SIG-M5 treated with dmso at 0.1 percent for 504 hours (cell line): ENCODE results near the gene ETDB.
"Not testable (repeated sequence)": the region's sequence is repeated elsewhere in the genome, so short reads cannot be mapped to it uniquely, and the experiment has no call there.

Experiments used
- DNase-seq: peaks from one replicate; lab custom pipeline; 2025; ENCODE audit not compliant: unreplicated experiment; lab: John Stamatoyannopoulos, UW

The ETDB gene

GRCh38 chrX:135120056-135120576 is at the start of gene ETDB:
TSS of gene ETDB (minus strand) at chrX:135120526. CDS start at chrX:135119261, 1,265 bp downstream.
- DNase-seq = not testable (repeated sequence)

- not testable (repeated sequence) for DNase-seq
These were observed 49.2 kb upstream of the ETDB start for GRCh38 chrX:135169534-135169933.

GRCh38 chrX:135168486-135168885 is 48.2 kb upstream of the ETDB start:
- DNase-seq = peak; percentile 6

- DNase-seq = not testable (repeated sequence)
These were observed 34.4 kb upstream of the ETDB start for GRCh38 chrX:135154688-135155087.

DNA sequence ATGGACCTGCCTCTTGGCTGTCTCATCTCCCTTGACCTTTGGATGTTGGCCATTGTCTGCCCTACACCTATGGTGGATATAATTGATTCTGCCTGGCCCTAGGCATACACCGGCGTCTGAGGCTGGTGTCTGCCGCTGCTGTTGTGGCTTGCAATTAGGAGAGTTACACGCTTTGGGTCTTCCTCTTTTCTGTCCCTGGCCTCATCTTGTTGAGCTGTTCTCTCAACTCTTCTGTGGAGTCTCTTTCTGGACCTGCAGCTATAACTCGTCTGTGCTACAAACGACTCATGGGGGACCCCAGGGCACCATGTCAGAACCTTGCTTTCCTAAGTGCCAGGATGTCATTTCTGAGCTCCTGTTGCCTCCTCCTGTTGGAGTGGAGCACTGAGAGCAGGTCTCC is 5.8 kb upstream of the ETDB start:
- not testable (repeated sequence) for DNase-seq

DNA sequence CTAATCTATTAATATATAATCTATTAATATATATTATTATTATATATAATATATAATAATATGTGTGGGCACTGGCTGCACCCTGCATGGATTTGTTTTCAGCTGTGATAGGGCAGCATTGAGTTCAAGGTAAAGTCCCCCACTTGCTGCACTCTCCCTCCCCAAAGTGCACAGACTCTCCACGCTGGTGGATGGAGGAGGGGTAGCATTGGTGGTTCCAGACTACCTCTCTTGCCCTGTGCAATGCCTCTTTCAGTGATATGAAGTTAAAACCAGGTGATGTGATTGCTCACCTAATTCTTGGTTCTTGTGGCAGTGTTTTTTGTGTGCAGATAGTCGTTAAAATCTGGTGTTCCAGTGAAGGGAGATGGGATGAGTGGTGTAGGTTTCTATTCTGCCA is 4.3 kb downstream of the ETDB start:
- DNase-seq = not testable (repeated sequence)

- DNase-seq = no peak
These were observed 5.9 kb downstream of the ETDB start for GRCh38 chrX:135114392-135114791.

DNA sequence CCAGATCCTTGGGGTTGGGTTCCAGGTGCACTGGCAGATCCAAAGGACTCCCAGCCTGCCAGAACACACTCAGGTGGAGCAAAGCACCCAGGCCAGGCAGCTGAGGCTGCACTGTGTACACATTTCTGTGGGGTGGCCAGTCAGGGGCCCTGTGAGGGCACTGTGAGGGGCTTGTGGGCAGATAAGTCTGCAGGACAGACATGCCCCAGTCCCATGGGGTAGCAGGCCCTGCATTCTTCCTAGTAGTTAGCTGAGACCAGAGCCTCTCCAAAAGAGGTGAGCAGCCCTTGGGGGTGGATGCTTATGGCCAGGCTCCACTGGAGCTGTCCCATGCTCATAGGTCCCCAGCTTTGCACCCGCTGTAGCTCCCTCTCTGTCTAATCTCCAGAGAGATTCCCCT is 7.6 kb downstream of the ETDB start:
- DNase-seq = no peak

DNA sequence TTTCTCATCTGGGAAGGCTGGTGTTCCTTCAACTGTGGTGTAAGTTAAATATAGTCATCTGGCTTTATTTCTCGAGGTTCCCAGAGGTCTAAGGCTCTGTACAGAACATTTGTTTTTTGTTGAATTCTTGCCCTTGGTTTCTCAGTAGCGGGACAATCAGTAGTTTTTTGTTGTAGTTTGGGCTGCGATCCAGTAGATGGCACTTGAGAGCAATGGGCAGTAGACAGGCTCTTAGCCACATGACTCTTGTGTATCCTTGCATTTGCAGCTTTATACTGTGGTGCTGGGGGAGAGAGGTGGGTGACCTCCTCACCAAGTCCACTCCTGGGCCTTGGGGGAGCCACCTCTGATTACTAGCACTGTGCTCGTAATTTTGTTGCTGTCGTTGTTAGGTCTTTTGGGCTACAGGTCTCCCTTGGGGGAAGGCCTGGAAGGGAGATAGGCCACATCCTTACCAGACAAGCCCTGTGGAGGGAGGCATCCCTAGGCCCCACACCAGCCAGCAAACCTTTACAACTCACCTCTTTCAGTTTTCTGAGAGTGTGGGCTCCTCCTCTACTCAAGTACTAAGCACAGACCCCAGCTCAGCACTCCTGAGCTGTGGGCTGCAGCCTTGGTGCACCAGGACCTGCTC is 8.1 kb downstream of the ETDB start:
- peak; percentile 16 for DNase-seq

- no peak for DNase-seq
These were observed 10.8 kb downstream of the ETDB start for GRCh38 chrX:135109554-135109953.

DNA sequence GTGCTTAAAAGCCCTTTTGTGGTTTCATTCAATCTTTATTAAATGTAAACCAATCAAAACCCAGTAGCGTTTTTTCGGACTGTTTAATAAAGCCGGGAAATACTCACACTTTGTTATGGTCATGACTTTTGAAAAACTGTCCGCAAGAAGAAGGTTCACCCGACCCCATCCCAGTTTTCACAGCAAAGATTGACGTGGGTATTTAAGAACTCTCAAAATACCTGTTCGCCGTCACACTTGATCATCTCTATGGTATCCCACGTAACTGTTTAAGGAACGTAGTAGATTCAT is 20.9 kb downstream of the ETDB start:
- no peak for DNase-seq

- DNase-seq = not testable (repeated sequence)
These were observed 23.1 kb downstream of the ETDB start for GRCh38 chrX:135097196-135097744.

DNA sequence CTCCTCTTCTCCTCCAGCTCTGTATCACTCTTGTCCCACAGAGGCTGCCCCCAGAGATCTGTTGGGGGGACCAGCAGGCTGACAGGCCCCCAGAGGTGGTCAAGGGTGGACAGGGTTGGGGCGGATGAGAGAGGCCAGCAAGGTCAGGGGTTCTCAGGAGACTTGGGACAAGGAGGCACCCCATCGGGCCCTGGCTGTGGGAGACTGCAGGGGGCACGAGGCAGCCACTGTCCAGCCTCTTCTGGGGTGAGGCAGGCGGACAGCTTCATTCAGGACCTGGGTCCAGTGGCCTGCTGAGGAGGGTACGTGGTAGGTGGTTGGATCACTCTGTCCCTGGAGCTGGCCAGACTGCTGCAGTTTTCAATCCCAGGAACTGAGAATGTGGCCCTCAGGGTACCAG is 24.6 kb downstream of the ETDB start:
- DNase-seq = no peak

DNA sequence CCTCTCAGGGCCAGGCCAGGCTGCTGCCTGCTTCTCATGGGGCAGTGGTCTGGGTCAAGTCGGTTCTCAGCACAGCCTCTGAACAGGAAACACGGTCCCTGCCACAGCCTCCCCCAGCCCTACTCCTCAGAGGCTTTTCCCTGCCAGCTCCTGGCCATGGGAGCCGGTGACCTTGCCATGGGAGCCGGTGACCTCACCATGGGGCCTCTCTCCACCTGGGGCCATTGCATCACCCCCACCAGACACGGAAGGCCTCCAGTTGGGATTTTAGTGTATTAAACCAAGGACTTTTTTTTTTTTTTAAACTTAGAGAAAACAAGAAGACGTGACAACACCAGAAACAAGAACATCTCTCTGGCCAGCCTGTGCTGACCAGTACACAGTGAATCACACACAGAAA is 25.6 kb downstream of the ETDB start:
- DNase-seq = no peak

- no peak for DNase-seq
These were observed 31.2 kb downstream of the ETDB start for GRCh38 chrX:135089126-135089525.

- DNase-seq = no peak
These were observed 32.5 kb downstream of the ETDB start for GRCh38 chrX:135087867-135088266.

DNA sequence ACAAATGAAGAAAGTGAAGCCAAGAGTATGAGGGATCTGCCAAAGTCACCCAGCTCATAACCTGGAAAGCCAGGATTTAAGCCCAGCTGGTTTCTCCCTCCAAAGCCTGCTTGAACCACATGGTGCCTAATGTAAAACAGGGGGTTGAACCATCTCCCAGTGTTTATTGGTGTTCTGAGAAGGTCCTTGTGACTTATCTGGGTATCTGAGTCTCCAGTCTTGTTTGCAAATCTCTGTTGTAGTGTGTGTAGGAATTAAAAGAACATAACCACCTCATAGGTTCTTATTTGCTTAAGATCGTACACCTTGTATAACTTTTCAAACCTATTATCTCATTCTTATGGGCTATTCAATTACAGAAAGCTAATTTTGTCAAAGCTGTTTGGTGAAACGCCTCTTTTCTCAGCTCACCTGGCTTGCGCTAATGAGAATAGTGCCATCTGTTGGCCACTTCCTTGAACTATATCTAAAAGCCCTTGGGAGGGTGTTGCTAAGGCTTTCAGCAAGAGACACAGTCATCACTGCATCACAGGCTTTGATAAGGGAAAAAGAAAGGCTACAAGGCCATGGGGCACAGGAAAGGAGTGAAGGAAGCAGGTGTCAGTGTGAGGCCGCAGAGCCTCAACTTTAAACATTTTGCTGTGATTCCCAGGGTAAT is 34.0 kb downstream of the ETDB start:
- peak; percentile 33 for DNase-seq

DNA sequence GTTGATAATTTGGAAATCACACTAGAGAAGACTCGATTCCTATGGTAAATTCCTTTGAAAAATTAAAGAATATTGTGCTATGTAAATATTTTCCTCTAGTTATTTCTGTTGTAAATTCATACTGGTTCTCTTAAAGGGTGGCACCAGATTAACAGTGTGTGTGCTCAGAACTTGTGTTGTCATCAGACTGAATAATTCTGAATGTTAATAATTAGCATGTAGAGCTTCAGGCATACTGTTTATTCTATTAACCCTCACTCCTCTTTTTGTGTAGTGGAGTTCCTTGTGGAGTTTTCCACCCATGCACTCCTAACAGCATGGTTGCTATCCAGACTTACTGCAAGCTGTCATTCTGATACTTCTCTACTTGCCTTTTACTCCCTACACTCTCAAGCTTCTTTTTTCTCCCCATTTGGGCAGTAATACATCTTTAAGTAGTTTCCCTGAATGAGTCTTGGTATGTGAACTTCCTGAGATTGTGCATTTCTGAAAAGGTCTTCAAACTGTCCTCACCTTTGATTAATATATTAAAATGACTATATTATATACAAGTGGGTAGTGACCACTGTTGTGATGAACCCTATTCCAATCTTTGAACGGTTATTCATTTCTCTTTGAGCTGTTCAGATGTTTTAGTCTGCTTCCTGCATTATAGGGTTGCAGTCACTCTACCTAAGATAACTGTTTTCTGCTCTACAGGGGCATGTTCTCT is 38.5 kb downstream of the ETDB start:
- DNase-seq = no peak
